ENCODE measurements around the gene FSTL4. TPM values are rescaled to one million over a fixed set of nuclear protein-coding genes. Genes with fewer than 3 reads are reported as not detected.
"Not testable (repeated sequence)": the region's sequence is repeated elsewhere in the genome, so short reads cannot be mapped to it uniquely, and the experiment has no call there.

Gene FSTL4
- total RNA-seq, 1 experiment from 2014 or later, result not detected

- not testable (repeated sequence) for H3K79me2 ChIP-seq (ENCODE audit: low read length); H3K36me3 ChIP-seq (ENCODE audit: insufficient read depth, low read length); H3K9me2 ChIP-seq (replicated peaks; ENCODE audit: insufficient read depth, low read length); H3K4me3 ChIP-seq (ENCODE audit: low read length); H3K4me2 ChIP-seq (ENCODE audit: low read depth, low read length, poor library complexity, severe bottlenecking); H3K9me3 ChIP-seq (ENCODE audit: low read length); H3K27me3 ChIP-seq (ENCODE audit: low read length); DNase-seq; H2AFZ ChIP-seq (ENCODE audit: low read length); H3K4me1 ChIP-seq (ENCODE audit: low read length); H3K27ac ChIP-seq (ENCODE audit: low read length); H3K9ac ChIP-seq (ENCODE audit: low read length); H4K20me1 ChIP-seq (ENCODE audit: insufficient read depth, low read depth, low read length)
These were observed 77.0 kb downstream of the FSTL4 start for GRCh38 chr5:133535241-133535929.

- Histone ChIP-seq H3K9ac (ENCODE audit: low read length) (no peak overlapping the region), H2AFZ (ENCODE audit: low read length) (no peak overlapping the region), H3K4me3 (ENCODE audit: low read length) (no peak overlapping the region), H3K79me2 (ENCODE audit: low read length) (no peaks in the 10 kb centered on the region), H3K27ac (ENCODE audit: low read length) (no peak overlapping the region), H3K36me3 (ENCODE audit: insufficient read depth, low read length) (no peaks in the 10 kb centered on the region), H3K9me3 (ENCODE audit: low read length) (no peaks in the 10 kb centered on the region), H3K4me1 (ENCODE audit: low read length) (no peaks in the 10 kb centered on the region), H3K27me3 (ENCODE audit: low read length) (no peaks in the 10 kb centered on the region), H3K4me2 (ENCODE audit: low read depth, low read length, poor library complexity, severe bottlenecking) (no peak overlapping the region), H4K20me1 (ENCODE audit: insufficient read depth, low read depth, low read length) (no peaks in the 10 kb centered on the region), H3K9me2 (replicated peaks; ENCODE audit: insufficient read depth, low read length) (no peaks in the 10 kb centered on the region)
- DNase-seq, result no peak
These were observed 77.8 kb downstream of the FSTL4 start for GRCh38 chr5:133534566-133534965.

GRCh38 chr5:133533541-133533940 lies 78.8 kb downstream of the FSTL4 start:
- H3K4me2 ChIP-seq (ENCODE audit: low read depth, low read length, poor library complexity, severe bottlenecking), result no peak overlapping the region
- no peak overlapping the region for H2AFZ ChIP-seq (ENCODE audit: low read length)
- no peaks in the 10 kb centered on the region for H3K27me3 ChIP-seq (ENCODE audit: low read length)
- no peaks in the 10 kb centered on the region for H4K20me1 ChIP-seq (ENCODE audit: insufficient read depth, low read depth, low read length)
- no peaks in the 10 kb centered on the region for H3K9me2 ChIP-seq (replicated peaks; ENCODE audit: insufficient read depth, low read length)
- H3K79me2 ChIP-seq (ENCODE audit: low read length), result no peaks in the 10 kb centered on the region
- H3K9me3 ChIP-seq (ENCODE audit: low read length), result no peaks in the 10 kb centered on the region
- H3K36me3 ChIP-seq (ENCODE audit: insufficient read depth, low read length), result no peaks in the 10 kb centered on the region
- no peak overlapping the region for H3K9ac ChIP-seq (ENCODE audit: low read length)
- H3K4me1 ChIP-seq (ENCODE audit: low read length), result no peaks in the 10 kb centered on the region
- DNase-seq, result no peak
- H3K4me3 ChIP-seq (ENCODE audit: low read length), result no peak overlapping the region
- no peak overlapping the region for H3K27ac ChIP-seq (ENCODE audit: low read length)

- DNase-seq, result no peak
- no peaks in the 10 kb centered on the region for H3K36me3 ChIP-seq (ENCODE audit: insufficient read depth, low read length)
- no peaks in the 10 kb centered on the region for H4K20me1 ChIP-seq (ENCODE audit: insufficient read depth, low read depth, low read length)
- H2AFZ ChIP-seq (ENCODE audit: low read length), result no peak overlapping the region
- no peak overlapping the region for H3K4me3 ChIP-seq (ENCODE audit: low read length)
- H3K9me2 ChIP-seq (replicated peaks; ENCODE audit: insufficient read depth, low read length), result no peaks in the 10 kb centered on the region
- H3K9me3 ChIP-seq (ENCODE audit: low read length), result no peaks in the 10 kb centered on the region
- H3K79me2 ChIP-seq (ENCODE audit: low read length), result no peaks in the 10 kb centered on the region
- no peak overlapping the region for H3K4me2 ChIP-seq (ENCODE audit: low read depth, low read length, poor library complexity, severe bottlenecking)
- no peaks in the 10 kb centered on the region for H3K4me1 ChIP-seq (ENCODE audit: low read length)
- H3K9ac ChIP-seq (ENCODE audit: low read length), result no peak overlapping the region
- no peaks in the 10 kb centered on the region for H3K27me3 ChIP-seq (ENCODE audit: low read length)
- no peak overlapping the region for H3K27ac ChIP-seq (ENCODE audit: low read length)
These were observed 80.7 kb downstream of the FSTL4 start for GRCh38 chr5:133531594-133531993.

- Histone ChIP-seq H3K4me2 (ENCODE audit: low read depth, low read length, poor library complexity, severe bottlenecking) (no peak overlapping the region), H3K4me1 (ENCODE audit: low read length) (no peaks in the 10 kb centered on the region), H3K4me3 (ENCODE audit: low read length) (no peak overlapping the region), H3K36me3 (ENCODE audit: insufficient read depth, low read length) (no peaks in the 10 kb centered on the region), H3K27ac (ENCODE audit: low read length) (no peak overlapping the region), H3K9me3 (ENCODE audit: low read length) (no peaks in the 10 kb centered on the region), H3K27me3 (ENCODE audit: low read length) (no peaks in the 10 kb centered on the region), H4K20me1 (ENCODE audit: insufficient read depth, low read depth, low read length) (no peaks in the 10 kb centered on the region), H3K9ac (ENCODE audit: low read length) (no peak overlapping the region), H3K79me2 (ENCODE audit: low read length) (no peaks in the 10 kb centered on the region), H3K9me2 (replicated peaks; ENCODE audit: insufficient read depth, low read length) (no peaks in the 10 kb centered on the region), H2AFZ (ENCODE audit: low read length) (no peak overlapping the region)
- no peak for DNase-seq
These were observed 81.2 kb downstream of the FSTL4 start for GRCh38 chr5:133531178-133531577.

GRCh38 chr5:133530270-133530669 lies 82.1 kb downstream of the FSTL4 start:
- Histone ChIP-seq H3K9me2 (replicated peaks; ENCODE audit: insufficient read depth, low read length) (no peaks in the 10 kb centered on the region), H4K20me1 (ENCODE audit: insufficient read depth, low read depth, low read length) (no peaks in the 10 kb centered on the region), H3K27ac (ENCODE audit: low read length) (no peak overlapping the region), H3K9me3 (ENCODE audit: low read length) (no peaks in the 10 kb centered on the region), H3K27me3 (ENCODE audit: low read length) (no peaks in the 10 kb centered on the region), H3K9ac (ENCODE audit: low read length) (no peak overlapping the region), H3K4me1 (ENCODE audit: low read length) (no peaks in the 10 kb centered on the region), H2AFZ (ENCODE audit: low read length) (no peak overlapping the region), H3K4me2 (ENCODE audit: low read depth, low read length, poor library complexity, severe bottlenecking) (no peak overlapping the region), H3K4me3 (ENCODE audit: low read length) (no peak overlapping the region), H3K79me2 (ENCODE audit: low read length) (no peaks in the 10 kb centered on the region), H3K36me3 (ENCODE audit: insufficient read depth, low read length) (no peaks in the 10 kb centered on the region)
- DNase-seq, result no peak

- no peaks in the 10 kb centered on the region for H3K9me2 ChIP-seq (replicated peaks; ENCODE audit: insufficient read depth, low read length)
- DNase-seq, result no peak
- H2AFZ ChIP-seq (ENCODE audit: low read length), result no peak overlapping the region
- H3K9me3 ChIP-seq (ENCODE audit: low read length), result no peaks in the 10 kb centered on the region
- no peak overlapping the region for H3K27ac ChIP-seq (ENCODE audit: low read length)
- no peaks in the 10 kb centered on the region for H4K20me1 ChIP-seq (ENCODE audit: insufficient read depth, low read depth, low read length)
- H3K27me3 ChIP-seq (ENCODE audit: low read length), result no peaks in the 10 kb centered on the region
- H3K4me1 ChIP-seq (ENCODE audit: low read length), result no peaks in the 10 kb centered on the region
- no peaks in the 10 kb centered on the region for H3K36me3 ChIP-seq (ENCODE audit: insufficient read depth, low read length)
- no peaks in the 10 kb centered on the region for H3K79me2 ChIP-seq (ENCODE audit: low read length)
- H3K9ac ChIP-seq (ENCODE audit: low read length), result no peak overlapping the region
- H3K4me3 ChIP-seq (ENCODE audit: low read length), result no peak overlapping the region
- no peak overlapping the region for H3K4me2 ChIP-seq (ENCODE audit: low read depth, low read length, poor library complexity, severe bottlenecking)
These were observed 83.5 kb downstream of the FSTL4 start for GRCh38 chr5:133528841-133529240.

GRCh38 chr5:133527311-133527710 lies 85.0 kb downstream of the FSTL4 start:
- H3K79me2 ChIP-seq (ENCODE audit: low read length), result no peaks in the 10 kb centered on the region
- no peaks in the 10 kb centered on the region for H4K20me1 ChIP-seq (ENCODE audit: insufficient read depth, low read depth, low read length)
- no peak overlapping the region for H3K9ac ChIP-seq (ENCODE audit: low read length)
- no peaks in the 10 kb centered on the region for H3K36me3 ChIP-seq (ENCODE audit: insufficient read depth, low read length)
- no peak overlapping the region for H3K4me2 ChIP-seq (ENCODE audit: low read depth, low read length, poor library complexity, severe bottlenecking)
- H3K9me3 ChIP-seq (ENCODE audit: low read length), result no peaks in the 10 kb centered on the region
- H3K4me1 ChIP-seq (ENCODE audit: low read length), result no peaks in the 10 kb centered on the region
- no peak overlapping the region for H3K4me3 ChIP-seq (ENCODE audit: low read length)
- no peak for DNase-seq
- no peak overlapping the region for H3K27ac ChIP-seq (ENCODE audit: low read length)
- no peak overlapping the region for H2AFZ ChIP-seq (ENCODE audit: low read length)
- H3K9me2 ChIP-seq (replicated peaks; ENCODE audit: insufficient read depth, low read length), result no peaks in the 10 kb centered on the region
- no peaks in the 10 kb centered on the region for H3K27me3 ChIP-seq (ENCODE audit: low read length)

Measured in Karpas-422 (cell line).